Activated T-cell treated with anti-CD3 and anti-CD28 coated beads, Interleukin-2, amount 50 U/mL, for 48 hours (primary cell): Measurements from ENCODE around the gene MSI2.

ENCODE experiments used
- DNase-seq, 2 experiments: peaks; one replicate each; pipeline ENCODE4 v3.0.0-alpha.2; 2020

Gene MSI2

DNA sequence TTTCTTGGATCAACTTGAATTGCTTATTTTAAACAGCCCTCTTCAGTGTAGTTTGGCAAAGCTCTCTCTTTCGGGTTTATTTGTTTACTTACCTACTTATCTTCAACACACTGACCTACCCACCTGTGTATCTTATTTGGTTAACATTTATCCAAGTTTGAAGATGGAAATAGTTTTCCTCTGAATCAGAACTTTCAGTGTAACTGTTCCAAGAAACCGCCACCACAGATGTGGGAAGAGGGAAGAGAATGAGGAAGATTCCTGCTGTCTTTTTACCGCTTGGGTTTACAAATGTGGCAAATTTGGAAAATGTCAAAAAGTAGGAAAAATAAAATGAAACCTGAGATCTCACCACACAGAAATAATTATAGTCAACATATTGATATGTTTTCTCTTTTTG lies 115.8 kb downstream of the MSI2 start:
- no peak for DNase-seq

DNA sequence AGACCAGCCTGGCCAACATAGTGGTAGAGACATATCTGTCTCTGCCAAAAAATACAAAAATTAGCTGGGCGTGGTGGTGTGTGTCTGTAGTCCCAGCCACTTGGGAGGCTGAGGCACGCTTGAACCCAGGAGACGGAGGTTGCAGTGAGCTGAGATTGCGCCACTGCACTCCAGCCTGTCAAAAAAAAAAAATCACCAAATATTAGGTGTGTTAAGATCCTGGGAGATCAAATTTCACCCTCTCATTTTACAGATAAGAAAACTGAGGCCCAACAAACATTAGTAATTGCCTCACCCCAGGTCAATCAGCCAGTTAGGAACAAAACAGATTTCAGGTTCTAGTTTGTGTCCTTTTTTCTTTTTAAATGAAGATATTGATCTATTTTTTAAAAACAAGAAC lies 116.7 kb downstream of the MSI2 start:
- no peak for DNase-seq

DNA sequence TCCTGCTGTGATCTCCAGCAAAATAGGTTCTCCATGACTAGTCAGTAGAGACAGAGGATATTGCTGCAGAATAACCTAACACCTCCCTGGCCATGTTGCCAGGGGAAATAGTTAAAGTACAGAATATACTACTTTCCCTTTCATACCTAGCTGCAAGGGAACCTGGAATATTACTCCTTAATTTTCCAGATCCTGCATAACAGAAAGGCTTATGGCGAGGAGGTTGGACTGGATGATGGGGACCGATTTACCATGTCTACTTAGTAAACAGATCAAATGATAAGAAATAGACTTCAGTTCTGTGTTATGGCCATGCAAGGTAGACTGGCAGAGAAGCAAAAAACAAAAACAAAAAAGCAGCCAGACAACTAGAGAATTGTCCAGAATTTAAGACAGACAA lies 117.4 kb downstream of the MSI2 start:
- DNase-seq = no peak

DNA sequence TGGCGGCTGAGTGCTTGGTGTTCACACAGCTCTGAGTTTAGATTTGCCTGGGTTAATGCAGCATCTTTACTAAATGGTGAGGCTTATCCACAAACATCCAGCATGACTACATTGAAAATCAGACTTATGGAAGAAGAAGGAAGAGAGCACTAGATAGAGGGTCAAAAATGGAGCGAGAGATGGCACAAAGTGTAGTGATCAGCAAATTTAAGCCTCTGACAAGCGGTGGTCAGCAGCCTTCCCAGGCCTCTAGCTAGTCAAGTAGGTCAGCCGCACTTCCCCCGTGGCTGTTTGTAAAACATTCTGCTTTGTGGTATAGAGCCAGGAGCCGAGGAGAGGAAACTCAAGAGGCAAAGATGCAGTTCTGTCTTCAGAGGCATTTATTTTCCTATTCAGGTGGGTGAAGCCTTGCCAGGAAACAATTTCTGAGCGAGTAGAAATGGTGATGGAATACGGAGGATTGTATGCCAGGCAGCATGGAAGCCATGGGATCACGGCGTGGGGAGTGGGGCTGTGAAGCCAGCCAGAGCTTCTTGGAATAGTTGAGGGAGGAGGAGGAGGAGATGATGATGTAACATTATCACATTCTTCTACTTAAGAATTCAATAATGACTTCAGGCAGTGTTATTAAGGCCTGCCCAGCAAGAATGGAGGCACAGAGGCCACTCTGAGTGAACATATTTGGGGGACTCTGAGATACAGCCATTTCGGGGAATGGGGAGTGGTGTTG lies 118.9 kb downstream of the MSI2 start:
- DNase-seq = no peak

DNA sequence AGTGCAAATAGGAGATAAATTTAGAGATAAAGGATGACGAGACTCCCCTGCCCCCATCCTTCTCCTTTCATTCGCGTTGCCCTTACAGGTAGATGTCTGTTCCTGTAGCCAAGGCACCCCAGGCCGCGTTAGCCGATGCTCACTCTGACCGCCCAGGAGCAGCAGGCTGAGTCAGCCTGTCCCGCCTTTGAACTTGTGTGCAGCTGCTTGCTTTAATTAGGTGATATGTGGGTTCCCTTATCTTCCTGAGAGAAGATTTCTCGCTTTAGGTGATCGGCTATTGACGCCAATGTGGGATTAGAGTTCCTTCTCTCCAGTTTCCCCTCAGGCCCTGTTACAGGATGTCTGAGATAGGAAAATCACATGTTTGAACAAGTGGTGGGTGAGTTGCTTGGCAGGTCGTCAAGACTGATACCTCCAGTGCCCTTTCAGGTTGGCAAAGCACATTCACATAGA lies 119.5 kb downstream of the MSI2 start:
- no peak for DNase-seq

DNA sequence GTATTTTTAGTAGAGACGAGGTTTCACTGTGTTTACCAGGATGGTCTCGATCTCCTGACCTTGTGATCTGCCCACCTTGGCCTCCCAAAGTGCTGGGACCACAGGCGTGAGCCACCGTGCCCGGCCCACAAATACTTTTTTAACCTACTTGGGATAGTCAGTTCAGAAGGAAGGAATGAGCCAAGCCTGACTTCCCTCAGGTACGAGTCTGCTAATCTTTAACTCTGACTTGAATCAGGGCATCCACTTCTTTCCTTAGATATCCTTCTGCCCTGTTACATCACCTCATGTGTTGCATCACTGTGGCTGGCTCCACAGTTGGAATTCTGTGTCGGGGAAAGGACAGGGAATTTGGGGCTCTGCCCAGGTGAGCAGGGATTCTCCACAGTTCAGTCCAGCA lies 120.8 kb downstream of the MSI2 start:
- no peak for DNase-seq

DNA sequence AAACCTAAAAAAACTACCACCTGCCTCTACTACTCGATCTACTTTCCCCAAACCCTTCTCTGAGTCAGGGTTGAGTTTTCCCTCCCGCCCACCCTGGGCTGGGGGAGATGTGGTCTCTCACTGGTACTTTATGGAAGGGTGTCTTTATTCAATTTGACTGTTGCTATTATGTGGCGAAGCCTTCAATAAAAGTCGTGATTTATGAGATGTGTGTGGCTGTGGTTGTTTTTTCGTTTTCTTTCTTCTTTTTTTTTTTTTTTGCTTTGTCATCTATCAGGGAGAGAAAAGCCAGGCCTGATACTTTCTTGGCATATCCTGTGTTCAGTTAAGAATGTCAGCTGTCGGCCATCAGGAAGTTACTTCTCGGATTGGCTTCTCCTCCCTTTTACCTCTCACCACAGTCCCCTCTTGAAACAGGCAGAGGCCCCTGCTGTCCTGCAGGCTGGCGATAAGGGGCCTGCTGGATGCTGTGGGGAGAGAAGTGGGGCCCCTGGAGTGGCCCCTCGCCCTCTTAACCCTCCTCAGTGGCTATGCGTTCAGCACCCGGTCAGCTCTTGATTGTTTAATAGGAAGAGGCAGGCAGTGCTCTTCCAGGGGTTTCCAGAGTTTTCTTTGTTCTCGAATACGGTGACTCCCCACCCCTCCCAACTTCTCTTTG lies 123.0 kb downstream of the MSI2 start:
- DNase-seq = peak; percentile 51 to 54

DNA sequence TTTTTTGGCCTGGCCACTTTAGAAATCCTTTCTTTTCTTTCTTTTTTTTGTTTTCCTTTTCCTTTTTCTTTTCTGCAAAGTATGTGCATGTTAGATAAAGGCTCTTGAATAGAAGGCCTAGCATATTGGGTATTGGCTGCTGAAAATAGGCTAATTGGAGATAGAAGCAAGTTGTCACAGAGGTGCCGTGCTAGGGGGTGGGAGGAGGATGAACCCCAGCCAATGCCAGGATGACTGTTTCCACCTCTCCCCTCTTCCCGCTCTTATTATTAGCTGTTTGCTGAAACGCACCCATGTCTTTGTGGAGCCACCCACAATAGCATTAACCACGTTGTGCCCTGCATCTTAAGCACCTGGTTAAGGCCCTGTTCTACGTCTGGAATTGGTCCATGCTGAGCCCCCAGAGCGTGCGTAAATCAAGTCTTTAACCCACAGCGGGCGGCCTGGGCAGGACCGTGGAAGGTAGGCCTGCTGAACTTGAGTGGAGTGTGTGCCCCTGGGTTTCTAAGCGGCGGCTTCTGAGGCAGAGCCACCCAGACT lies 123.6 kb downstream of the MSI2 start:
- no peak for DNase-seq

DNA sequence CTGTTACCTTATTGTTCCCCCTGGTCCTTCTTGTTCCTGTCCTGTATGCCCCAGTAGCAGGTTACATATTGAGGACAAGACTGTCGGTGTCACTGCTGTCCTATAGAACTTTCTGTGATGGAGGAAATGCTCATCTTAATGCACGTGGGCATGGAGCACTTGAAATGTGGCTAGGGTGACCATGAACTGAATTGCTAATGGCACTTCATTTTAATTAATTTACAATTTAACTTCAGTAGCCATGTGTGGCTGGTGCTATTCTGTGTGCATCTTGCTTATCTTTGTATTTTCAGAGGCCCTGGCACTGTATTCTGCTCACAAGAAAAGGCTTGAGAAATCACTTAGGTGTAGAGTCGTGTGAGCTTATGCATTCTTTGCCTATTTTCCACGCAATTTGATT lies 125.2 kb downstream of the MSI2 start:
- no peak for DNase-seq

DNA sequence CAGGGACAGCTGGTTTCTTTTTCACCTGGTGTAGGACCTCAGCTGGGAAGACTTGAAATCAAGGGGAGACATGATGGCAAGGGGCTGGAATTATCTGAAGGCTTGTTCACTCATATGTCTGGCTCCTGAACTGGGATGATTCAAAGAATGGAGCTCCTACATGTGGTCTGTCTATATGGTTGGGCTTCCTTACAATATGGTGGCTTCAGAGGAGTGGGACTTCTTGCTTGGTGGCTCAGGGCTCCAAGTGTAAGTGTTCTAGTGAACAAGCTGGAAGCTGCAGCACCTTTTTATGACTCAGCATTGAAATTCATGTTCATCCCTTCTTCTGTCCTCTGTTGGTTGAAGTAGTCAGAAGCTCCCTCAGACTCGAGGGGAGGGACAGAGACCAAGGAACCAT lies 127.9 kb downstream of the MSI2 start:
- no peak for DNase-seq

DNA sequence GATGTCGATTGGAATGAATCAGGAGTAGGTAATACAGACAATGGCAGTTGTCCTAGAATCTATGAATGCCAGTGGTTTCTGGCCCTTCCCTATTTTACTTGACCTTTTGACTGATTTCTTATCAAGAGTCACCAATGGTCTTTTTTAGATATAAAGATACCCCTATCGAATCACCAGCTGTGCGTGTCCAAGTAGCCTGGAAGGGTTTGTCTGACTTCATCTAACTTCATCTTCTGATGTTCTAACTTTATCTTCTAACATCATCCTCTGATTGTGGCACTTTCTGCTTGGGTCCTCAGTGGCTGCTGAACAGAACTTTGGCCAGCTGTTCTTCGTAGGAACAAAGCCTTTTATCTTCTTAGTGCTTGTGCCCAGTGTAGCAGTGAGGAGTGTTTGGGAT lies 129.7 kb downstream of the MSI2 start:
- DNase-seq = no peak

DNA sequence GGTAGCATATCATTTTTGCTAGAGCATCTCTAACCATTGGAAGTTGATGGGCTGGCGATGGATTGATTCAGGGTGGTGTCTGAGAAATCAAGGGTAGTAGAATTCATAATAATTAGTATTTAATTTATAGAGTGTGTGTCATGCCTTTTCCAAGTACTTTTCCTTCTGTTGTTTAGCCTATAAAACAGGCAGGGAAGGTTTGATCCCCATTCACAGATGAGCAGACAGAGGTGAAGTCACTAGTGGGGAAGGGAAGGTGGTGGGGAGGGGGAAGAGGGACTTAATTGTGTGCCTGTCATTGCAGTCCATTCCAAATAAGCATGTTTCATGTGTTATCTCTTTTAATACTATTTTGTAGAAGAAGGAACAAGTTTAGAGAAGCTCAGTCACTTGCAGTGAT lies 131.3 kb downstream of the MSI2 start:
- DNase-seq = no peak

DNA sequence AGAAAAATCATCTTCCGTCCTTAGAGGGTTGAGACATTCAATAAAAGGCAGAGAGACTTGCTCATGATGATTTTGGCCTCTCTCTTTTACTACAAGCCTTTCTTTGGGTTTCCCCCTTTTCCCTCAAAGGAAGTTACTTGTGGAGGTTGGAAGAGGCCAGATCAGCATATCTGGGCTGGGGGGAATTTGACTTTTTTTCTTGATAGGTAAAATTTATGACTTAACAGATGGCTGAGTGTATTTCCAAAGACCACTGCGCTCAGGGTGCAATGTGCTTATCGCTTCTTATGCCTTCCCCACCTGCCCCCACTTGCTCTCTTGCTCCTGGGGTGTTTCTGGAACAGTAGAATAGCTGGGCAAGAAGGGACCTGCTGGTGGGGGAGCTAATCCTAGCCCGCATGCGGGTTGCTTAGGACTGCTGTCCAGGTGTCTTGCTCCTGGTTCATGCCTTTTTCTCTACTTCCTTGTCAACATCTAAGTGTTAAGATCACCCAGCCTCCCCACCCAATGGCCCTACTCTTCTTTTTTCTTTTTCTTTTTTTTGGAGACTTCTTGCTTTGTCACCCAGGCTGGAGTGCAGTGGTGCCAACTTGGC lies 131.9 kb downstream of the MSI2 start:
- no peak for DNase-seq

DNA sequence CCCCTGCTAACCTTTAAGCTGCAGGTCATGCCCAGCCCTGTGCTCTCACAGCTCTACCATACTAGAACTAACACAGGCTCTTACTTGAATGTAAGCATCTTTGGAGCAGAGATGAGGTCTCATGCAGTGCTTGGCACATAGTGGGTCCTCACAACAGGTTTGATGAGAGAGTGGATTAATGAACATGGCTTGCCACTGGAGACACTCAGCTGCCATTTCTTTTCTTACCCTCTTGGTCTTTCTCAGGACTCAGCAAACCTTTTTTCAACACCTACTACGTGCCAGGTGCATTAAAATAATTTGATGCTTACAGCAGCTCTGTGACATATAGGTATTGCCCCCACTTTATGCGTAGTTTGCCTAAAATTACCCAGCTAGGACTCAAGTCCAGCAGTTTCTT lies 133.2 kb downstream of the MSI2 start:
- no peak for DNase-seq

DNA sequence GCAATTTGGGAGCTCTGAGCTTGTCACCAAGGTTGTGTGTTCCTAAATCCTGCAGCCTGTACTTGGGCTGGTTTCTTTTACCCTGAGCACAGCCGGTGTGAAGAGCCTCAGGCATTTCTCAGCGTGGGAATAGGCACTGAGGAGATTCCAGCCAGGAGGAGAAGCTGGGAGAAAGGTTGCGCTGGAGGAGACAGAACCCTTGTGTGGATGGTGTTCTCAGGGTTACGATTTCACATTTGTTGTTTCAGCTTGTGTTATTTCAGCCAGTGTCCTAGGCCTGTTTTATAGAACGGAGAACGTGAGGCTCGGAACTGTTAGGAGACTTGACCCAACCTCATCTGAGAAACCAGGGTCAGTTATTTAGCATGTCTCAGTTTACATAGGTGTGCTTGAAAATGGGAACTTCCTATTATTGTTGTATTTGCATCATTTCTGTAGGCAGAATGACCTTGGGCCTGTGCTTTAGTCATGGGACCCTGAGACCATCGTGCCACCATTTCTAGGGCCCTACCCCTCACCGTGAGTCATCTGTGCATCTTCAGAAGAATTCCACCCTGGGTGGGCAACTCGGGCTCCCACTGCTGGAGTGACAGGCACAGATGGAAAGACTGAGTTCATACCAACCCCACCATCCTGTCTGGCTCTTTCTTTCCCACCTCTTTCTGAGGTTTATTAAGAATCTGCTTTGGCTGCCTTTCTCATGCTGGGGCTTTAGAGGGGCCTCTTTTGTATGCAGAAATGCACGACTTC lies 134.9 kb downstream of the MSI2 start:
- DNase-seq = no peak

DNA sequence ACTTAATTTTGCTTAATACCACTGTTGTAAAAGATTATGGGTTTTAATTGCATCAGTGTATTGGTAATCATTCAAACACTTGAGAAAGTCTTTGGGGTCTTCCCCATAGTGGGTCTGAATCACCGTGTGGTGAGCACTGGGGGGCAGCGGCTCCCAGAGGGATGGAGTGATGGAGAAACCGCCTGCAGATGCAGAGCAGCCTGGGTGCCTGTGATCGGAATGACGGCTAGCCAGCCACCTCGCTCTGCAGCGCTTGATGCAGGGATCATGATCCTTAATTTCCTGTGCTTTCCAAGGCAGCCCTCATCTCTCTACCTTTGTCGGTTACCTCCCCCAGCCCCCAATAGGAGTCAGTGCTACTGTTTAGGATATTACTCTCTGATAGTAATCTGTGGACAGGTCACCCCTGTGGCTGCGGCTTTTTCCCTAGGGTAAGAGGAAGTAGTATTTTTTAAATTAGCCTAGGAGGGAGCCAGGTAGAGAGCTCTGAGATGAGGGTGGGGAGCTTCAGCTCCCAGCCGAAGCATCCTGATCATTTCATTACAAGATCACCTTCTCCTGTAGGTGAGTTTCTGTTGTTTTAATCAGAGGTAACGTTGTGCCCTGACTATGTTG lies 135.6 kb downstream of the MSI2 start:
- no peak for DNase-seq

DNA sequence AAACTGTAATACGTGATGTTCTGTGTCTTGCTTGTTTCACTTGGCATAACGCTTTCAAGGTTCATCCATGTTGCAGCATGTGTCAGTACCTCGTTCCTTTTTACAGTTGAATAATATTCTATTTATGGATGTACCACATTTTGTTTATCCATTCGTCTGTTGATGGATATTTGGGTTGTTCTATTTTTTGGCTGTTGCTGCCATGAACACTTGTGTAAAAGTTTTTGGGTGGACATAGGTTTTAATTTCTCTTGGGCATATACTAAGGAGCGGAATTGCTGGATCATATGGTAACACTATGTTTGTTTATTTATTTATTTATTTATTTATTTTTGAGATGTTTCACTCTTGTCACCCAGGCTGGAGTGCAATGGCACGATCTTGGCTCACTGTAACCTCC lies 137.0 kb downstream of the MSI2 start:
- DNase-seq = no peak

DNA sequence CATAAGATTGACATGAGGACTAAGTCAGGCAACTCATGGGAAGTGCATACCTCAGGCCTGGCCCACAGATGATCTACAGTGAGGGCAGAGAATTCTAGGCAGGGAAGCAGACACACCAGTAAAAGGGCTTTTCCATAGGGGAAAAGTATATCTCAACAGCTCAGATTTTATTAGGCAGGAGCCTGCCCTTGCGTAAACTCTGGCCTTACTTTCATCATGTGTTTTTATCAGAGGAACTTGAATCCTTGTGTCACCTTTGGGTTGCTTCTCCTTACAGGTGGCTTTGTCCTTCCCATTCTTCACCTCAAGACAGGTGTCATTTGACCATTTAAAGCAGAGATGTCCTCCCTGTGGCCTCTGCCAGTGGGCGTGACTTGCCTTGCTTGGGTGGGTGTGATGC lies 138.1 kb downstream of the MSI2 start:
- no peak for DNase-seq

DNA sequence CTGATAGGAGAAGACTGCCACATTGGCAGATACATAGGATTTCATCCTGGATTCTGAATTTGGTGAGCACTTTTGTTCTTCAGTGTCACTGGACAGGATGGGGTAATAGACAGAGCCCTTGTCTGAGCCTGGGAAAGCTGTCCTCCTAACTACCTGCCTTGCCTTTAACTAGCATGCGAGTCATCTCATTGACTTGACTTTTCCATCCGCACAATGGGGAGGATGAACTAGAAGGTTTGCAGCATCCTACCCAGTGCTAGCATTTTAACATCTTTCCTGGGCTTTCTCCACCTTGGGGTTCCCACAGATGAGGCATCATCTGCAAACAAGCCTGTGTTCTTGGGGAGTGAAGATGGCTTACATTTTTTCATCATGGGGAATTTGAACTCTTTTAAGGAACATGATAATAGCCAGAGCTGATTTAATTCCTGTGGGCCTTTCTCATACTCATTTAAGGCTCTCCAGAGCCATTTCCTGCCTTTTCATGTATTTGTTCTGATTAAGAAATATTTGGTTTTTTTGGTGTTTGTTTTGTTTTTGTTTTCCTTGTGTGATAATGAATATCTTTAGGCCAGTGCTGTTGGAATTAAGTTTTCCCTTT lies 139.5 kb downstream of the MSI2 start:
- no peak for DNase-seq

DNA sequence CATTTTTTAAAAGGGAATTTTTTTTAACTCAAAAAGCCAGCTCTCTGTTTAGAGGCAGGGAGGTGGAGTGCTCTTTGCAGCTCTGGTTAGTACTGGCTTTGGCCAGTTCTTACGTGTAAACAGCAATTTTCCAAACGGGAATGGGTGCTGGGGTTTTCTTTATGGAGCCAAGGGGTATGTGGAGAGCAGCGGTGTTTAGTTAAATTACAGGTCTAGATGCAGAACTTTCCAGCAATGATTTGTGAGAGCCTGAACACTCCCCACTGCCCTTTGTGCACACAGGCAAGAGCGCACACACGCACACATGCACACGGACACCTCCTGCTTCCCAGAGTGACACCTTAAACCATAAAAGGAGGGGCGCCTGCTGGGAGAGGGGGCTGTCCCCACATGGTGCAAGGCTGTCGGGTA lies 140.2 kb downstream of the MSI2 start:
- no peak for DNase-seq

DNA sequence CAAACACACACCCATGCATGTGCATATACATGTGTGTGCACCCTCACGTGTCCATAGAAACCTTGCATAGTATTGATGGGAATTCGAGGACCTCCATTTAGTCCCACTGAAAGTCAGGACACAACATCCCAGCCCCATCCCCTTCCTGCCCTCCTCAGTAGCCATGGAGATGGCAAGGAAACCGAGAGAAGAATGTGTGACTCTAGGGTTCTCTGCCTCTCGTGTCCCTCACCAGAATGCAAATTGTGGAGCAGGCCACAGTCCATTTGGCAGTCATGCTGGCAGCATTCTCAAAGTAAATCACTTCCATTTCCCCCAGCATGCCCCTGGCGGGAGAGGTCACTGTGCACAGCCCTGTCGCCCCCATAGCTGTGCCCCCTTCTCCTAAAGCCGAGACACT lies 141.1 kb downstream of the MSI2 start:
- no peak for DNase-seq

DNA sequence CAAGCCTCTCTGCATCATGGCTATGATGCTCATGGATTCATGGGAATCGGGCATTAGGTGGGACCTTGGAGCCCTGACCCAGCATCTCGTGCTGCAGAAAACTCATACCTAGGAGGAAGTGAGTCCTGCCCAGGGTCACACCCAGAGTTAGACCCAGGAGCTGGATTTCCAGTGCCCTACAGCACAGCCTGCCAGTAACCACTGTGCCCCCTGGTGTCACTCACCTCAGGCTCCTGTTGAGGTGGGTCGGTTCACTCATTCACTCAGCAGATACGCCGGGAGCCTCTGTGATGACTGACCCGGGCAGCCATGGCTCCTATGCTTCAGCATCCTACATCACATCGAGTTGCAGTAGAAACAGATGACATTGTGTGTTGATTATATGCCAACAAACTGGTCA lies 143.4 kb downstream of the MSI2 start:
- DNase-seq = no peak

DNA sequence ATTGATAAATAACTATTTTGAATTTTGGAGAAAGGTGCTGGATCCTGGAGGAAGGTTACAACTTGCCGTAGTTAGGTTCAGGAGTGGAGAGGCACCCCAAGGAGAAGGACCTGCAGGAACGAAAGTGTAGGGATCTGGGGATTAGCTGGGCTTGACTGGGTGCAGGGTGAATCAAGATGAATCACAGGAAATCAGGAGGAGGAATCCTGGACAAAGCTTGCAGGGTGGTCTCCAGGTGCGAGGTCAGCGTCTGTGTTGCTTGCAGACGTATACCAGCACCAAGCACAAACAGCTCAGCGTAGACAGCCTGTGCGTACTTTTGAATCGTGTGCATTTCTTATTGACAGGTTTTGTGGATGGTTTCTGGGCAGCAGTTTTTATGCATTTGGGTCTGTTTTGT lies 144.3 kb downstream of the MSI2 start:
- no peak for DNase-seq
